GM12878 (cell line): ENCODE results near the gene GNAL.

ENCODE experiments used
- ATF7 ChIP-seq: fragments of 450-650 bp; IDR thresholded peaks from 2 replicates; pipeline ENCODE4 v1.6.1; 2016; ENCODE audit warnings: low read depth, mild to moderate bottlenecking
- CTCF ChIP-seq, 3 experiments: IDR thresholded peaks in 2 of 3; conservative IDR thresholded peaks in 1 of 3; 2 replicates each; pipeline ENCODE4 v1.5.1; 2011; ENCODE audit warnings: low read depth in 3 of 3, low read length in 3 of 3, mild to moderate bottlenecking in 3 of 3, control low read depth in 2 of 3, moderate library complexity in 2 of 3, inconsistent platforms in 1 of 3, mixed read lengths in 1 of 3; ENCODE audit not compliant: control insufficient read depth in 2 of 3, insufficient read depth in 1 of 3; ENCODE audit errors: extremely low read depth in 1 of 3
- EP300 ChIP-seq, 2 experiments: fragments of 150-350 bp in 1 of 2; IDR thresholded peaks; 2 replicates each; pipeline ENCODE4 v1.6.1; 2011 to 2012; ENCODE audit warnings: low read depth in 2 of 2, low read length in 2 of 2, borderline replicate concordance in 1 of 2, improper control_type of control experiment in 1 of 2, inconsistent platforms in 1 of 2; ENCODE audit not compliant: control insufficient read depth in 1 of 2
- FOXM1 ChIP-seq: IDR thresholded peaks from 2 replicates; pipeline ENCODE4 v1.6.1; 2012; ENCODE audit warnings: low read depth, mild to moderate bottlenecking, inconsistent platforms, low read length, moderate library complexity
- POLR2A ChIP-seq: IDR thresholded peaks from 2 replicates; pipeline ENCODE4 v1.6.1; 2011; ENCODE audit warnings: low read depth, mild to moderate bottlenecking, low read length
- RFX5 ChIP-seq: IDR thresholded peaks from 2 replicates; pipeline ENCODE4 v1.6.1; 2011; ENCODE audit warnings: low read depth, low read length, improper control_type of control experiment
- TF ChIP-seq, protein P1 (sequence below): fragments of 450-650 bp; IDR thresholded peaks from 2 replicates; pipeline ENCODE4 v1.6.1; 2016; ENCODE audit warnings: mild to moderate bottlenecking, moderate library complexity, borderline replicate concordance

- TF ChIP-seq ATF7: no peak
- TF ChIP-seq RFX5: no peak
- TF ChIP-seq CTCF (IDR thresholded peaks at IDR 0.05 in 2 of 3, conservative IDR thresholded peaks at IDR 0.05 in 1 of 3; ENCODE audit: control insufficient read depth in 2 of 3, extremely low read depth in 1 of 3, insufficient read depth in 1 of 3, low read depth in 3 of 3, low read length in 3 of 3): no peak
- no peak for TF ChIP-seq FOXM1
- TF ChIP-seq EP300 (IDR thresholded peaks at IDR 0.05; ENCODE audit: borderline replicate concordance in 1 of 2, control insufficient read depth in 1 of 2, low read depth in 2 of 2, low read length in 2 of 2): no peak
- no peak for TF ChIP-seq POLR2A
- TF ChIP-seq, protein P1, sequence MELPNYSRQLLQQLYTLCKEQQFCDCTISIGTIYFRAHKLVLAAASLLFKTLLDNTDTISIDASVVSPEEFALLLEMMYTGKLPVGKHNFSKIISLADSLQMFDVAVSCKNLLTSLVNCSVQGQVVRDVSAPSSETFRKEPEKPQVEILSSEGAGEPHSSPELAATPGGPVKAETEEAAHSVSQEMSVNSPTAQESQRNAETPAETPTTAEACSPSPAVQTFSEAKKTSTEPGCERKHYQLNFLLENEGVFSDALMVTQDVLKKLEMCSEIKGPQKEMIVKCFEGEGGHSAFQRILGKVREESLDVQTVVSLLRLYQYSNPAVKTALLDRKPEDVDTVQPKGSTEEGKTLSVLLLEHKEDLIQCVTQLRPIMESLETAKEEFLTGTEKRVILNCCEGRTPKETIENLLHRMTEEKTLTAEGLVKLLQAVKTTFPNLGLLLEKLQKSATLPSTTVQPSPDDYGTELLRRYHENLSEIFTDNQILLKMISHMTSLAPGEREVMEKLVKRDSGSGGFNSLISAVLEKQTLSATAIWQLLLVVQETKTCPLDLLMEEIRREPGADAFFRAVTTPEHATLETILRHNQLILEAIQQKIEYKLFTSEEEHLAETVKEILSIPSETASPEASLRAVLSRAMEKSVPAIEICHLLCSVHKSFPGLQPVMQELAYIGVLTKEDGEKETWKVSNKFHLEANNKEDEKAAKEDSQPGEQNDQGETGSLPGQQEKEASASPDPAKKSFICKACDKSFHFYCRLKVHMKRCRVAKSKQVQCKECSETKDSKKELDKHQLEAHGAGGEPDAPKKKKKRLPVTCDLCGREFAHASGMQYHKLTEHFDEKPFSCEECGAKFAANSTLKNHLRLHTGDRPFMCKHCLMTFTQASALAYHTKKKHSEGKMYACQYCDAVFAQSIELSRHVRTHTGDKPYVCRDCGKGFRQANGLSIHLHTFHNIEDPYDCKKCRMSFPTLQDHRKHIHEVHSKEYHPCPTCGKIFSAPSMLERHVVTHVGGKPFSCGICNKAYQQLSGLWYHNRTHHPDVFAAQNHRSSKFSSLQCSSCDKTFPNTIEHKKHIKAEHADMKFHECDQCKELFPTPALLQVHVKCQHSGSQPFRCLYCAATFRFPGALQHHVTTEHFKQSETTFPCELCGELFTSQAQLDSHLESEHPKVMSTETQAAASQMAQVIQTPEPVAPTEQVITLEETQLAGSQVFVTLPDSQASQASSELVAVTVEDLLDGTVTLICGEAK: no peak
These were observed 31.9 kb upstream of the GNAL start for GRCh38 chr18:11657152-11657551.
